ENCODE results near the gene ATP9A.

GRCh38 chr20:51749674-51750036 lies 18.5 kb downstream of the ATP9A start:
- TF ChIP-seq, protein P1, sequence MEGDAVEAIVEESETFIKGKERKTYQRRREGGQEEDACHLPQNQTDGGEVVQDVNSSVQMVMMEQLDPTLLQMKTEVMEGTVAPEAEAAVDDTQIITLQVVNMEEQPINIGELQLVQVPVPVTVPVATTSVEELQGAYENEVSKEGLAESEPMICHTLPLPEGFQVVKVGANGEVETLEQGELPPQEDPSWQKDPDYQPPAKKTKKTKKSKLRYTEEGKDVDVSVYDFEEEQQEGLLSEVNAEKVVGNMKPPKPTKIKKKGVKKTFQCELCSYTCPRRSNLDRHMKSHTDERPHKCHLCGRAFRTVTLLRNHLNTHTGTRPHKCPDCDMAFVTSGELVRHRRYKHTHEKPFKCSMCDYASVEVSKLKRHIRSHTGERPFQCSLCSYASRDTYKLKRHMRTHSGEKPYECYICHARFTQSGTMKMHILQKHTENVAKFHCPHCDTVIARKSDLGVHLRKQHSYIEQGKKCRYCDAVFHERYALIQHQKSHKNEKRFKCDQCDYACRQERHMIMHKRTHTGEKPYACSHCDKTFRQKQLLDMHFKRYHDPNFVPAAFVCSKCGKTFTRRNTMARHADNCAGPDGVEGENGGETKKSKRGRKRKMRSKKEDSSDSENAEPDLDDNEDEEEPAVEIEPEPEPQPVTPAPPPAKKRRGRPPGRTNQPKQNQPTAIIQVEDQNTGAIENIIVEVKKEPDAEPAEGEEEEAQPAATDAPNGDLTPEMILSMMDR (IDR thresholded peaks at IDR 0.05): no peak
- no peak for TF ChIP-seq POLR2A (IDR thresholded peaks at IDR 0.05)
